IMR-90 (cell line): Measurements from ENCODE around the gene PDZD8.

Experiments used
- BHLHE40 ChIP-seq: fragments of 150-350 bp; IDR thresholded peaks from 2 replicates; pipeline ENCODE4 v1.6.1; 2016; ENCODE audit warnings: mild to moderate bottlenecking, low read depth, low read length
- CEBPB ChIP-seq: IDR thresholded peaks from 2 replicates; pipeline ENCODE4 v1.6.1; 2012; ENCODE audit warnings: low read depth, low read length, improper control_type of control experiment
- CTCF ChIP-seq: conservative IDR thresholded peaks from 2 replicates; pipeline ENCODE4 v1.5.1; 2012; ENCODE audit warnings: mild to moderate bottlenecking, low read depth, low read length, improper control_type of control experiment
- MAFK ChIP-seq: IDR thresholded peaks from 2 replicates; pipeline ENCODE4 v1.6.1; 2012; ENCODE audit warnings: low read depth, low read length, improper control_type of control experiment
- POLR2A ChIP-seq: IDR thresholded peaks from 2 replicates; pipeline ENCODE4 v1.6.1; 2012; ENCODE audit warnings: mild to moderate bottlenecking, low read depth, low read length
- RAD21 ChIP-seq: IDR thresholded peaks from 2 replicates; pipeline ENCODE4 v1.6.1; 2012; ENCODE audit warnings: low read length, improper control_type of control experiment
- RCOR1 ChIP-seq: IDR thresholded peaks from 2 replicates; pipeline ENCODE4 v1.6.1; 2012; ENCODE audit warnings: mild to moderate bottlenecking, low read length, improper control_type of control experiment; ENCODE audit not compliant: insufficient replicate concordance
- SMC3 ChIP-seq: fragments of 150-350 bp; IDR thresholded peaks from 2 replicates; pipeline ENCODE4 v1.6.1; 2016; ENCODE audit warnings: low read depth, mild to moderate bottlenecking, antibody characterized with exemption, low read length, moderate library complexity
- USF2 ChIP-seq: fragments of 150-350 bp; IDR thresholded peaks from 2 replicates; pipeline ENCODE4 v1.6.1; 2017; ENCODE audit warnings: mild to moderate bottlenecking, antibody characterized with exemption, low read length, low read depth

DNA sequence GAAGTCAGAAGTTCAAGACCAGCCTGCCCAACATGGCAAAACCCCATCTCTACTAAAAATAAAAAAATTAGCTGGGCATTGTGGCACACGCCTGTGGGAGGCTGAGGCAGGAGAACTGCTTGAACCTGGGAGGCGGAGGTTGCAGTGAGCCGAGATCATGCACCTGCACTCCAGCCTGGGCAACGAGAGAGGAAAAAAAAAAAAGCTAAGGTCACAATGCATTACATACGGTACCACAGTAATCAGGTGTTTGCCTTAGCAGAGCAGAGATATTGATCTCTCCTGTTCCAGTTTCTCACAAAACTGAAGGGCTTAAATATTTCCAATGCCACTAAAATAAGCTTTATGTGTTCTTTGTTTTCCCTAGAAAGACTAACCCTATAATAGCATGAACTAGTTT, 7.5 kb downstream of the PDZD8 start:
- TF ChIP-seq RCOR1 (no peak), CTCF (no peak), POLR2A (no peak), RAD21 (no peak), MAFK (no peak), SMC3 (no peak), USF2 (no peak), CEBPB (no peak), BHLHE40 (no peak)
